ENCODE results near the gene NTM. TPM values are rescaled to one million over a fixed set of nuclear protein-coding genes. Genes with fewer than 3 reads are reported as not detected.

The NTM gene
- polyA plus RNA-seq, 1 donor (not counting 4 experiments of a cell fraction or from before 2014, with no cell fraction given) = 47.9 TPM

DNA sequence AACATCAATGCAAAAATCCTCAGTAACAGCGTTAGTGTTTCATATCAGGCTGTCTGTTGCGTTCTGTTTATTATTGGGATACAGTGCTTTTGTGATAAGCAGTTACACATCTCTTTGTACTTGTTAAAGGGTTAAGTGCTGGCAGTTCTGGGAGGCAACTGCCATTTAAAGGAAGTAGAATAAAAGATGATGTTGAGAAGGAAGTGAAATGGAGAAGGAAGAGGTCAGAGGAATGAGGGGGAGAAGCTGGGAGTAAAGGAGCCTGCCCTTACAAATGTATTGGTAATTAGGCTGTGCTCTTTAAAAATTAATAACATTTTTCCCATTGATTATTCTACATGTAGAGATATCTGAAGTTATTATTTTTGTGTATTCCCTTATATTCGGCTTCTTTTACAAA, 674.7 kb downstream of the NTM start:
- Histone ChIP-seq H3K79me2 (ENCODE audit: control insufficient read depth, insufficient read depth, low read length) (no peaks in the 10 kb centered on the region), H4K20me1 (ENCODE audit: control insufficient read depth, extremely low read depth, insufficient read depth, low read length) (no peaks in the 10 kb centered on the region), H3K4me3 (ENCODE audit: control insufficient read depth in 2 of 3, extremely low read depth in 1 of 3, insufficient read depth in 2 of 3, low read depth in 1 of 3, low read length in 3 of 3) (no peak overlapping the region), H3K9me3 (ENCODE audit: control insufficient read depth, low read depth, low read length) (no peaks in the 10 kb centered on the region), H3K9ac (ENCODE audit: control insufficient read depth, extremely low read depth, insufficient read depth, low read length) (no peak overlapping the region), H3K4me2 (ENCODE audit: control insufficient read depth, extremely low read depth, insufficient read depth, low read depth, low read length) (no peak overlapping the region), H3K4me1 (ENCODE audit: control insufficient read depth, extremely low read depth, insufficient read depth, low read length) (no peaks in the 10 kb centered on the region), H3K9me1 (ENCODE audit: control insufficient read depth, extremely low read depth, insufficient read depth, low read length) (no peaks in the 10 kb centered on the region), H3K27ac (ENCODE audit: control insufficient read depth, insufficient read depth, low read length) (no peak overlapping the region), H2AFZ (ENCODE audit: control insufficient read depth, low read length) (no peak overlapping the region), H3K36me3 (ENCODE audit: control insufficient read depth in 2 of 2, extremely low read depth in 1 of 2, insufficient read depth in 2 of 2, low read length in 2 of 2) (no peaks in the 10 kb centered on the region), H3K27me3 (ENCODE audit: control insufficient read depth, extremely low read depth, insufficient read depth, low read length) (no peaks in the 10 kb centered on the region)
- dilution Hi-C loops (cut with MboI; ENCODE audit: extremely low pct_ligation_motif_present, low sequenced_read_pairs) = no loop called here
- FAIRE-seq (no peak), DNase-seq (ENCODE audit: low read depth, low spot score) (no peak)
- no peak for TF ChIP-seq EZH2 (IDR thresholded peaks at IDR 0.05; ENCODE audit: low read length)
- TF ChIP-seq, protein P1, sequence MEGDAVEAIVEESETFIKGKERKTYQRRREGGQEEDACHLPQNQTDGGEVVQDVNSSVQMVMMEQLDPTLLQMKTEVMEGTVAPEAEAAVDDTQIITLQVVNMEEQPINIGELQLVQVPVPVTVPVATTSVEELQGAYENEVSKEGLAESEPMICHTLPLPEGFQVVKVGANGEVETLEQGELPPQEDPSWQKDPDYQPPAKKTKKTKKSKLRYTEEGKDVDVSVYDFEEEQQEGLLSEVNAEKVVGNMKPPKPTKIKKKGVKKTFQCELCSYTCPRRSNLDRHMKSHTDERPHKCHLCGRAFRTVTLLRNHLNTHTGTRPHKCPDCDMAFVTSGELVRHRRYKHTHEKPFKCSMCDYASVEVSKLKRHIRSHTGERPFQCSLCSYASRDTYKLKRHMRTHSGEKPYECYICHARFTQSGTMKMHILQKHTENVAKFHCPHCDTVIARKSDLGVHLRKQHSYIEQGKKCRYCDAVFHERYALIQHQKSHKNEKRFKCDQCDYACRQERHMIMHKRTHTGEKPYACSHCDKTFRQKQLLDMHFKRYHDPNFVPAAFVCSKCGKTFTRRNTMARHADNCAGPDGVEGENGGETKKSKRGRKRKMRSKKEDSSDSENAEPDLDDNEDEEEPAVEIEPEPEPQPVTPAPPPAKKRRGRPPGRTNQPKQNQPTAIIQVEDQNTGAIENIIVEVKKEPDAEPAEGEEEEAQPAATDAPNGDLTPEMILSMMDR (optimal IDR thresholded peaks at IDR 0.05 in 1 of 3, IDR thresholded peaks at IDR 0.05 in 1 of 3, conservative IDR thresholded peaks at IDR 0.05 in 1 of 3; ENCODE audit: extremely low read depth in 1 of 3, insufficient read depth in 2 of 3, low read length in 3 of 3) = no peak

GRCh38 chr11:132046288-132046865, 676.0 kb downstream of the NTM start:
- Histone ChIP-seq H3K27ac (ENCODE audit: control insufficient read depth, insufficient read depth, low read length) (no peak overlapping the region), H2AFZ (ENCODE audit: control insufficient read depth, low read length) (no peak overlapping the region), H3K4me1 (ENCODE audit: control insufficient read depth, extremely low read depth, insufficient read depth, low read length) (peaks cover 5% of the 10 kb centered on the region), H3K36me3 (ENCODE audit: control insufficient read depth in 2 of 2, extremely low read depth in 1 of 2, insufficient read depth in 2 of 2, low read length in 2 of 2) (no peaks in the 10 kb centered on the region), H3K4me3 (ENCODE audit: control insufficient read depth in 2 of 3, extremely low read depth in 1 of 3, insufficient read depth in 2 of 3, low read depth in 1 of 3, low read length in 3 of 3) (no peak overlapping the region), H4K20me1 (ENCODE audit: control insufficient read depth, extremely low read depth, insufficient read depth, low read length) (no peaks in the 10 kb centered on the region), H3K27me3 (ENCODE audit: control insufficient read depth, extremely low read depth, insufficient read depth, low read length) (no peaks in the 10 kb centered on the region), H3K79me2 (ENCODE audit: control insufficient read depth, insufficient read depth, low read length) (no peaks in the 10 kb centered on the region), H3K9ac (ENCODE audit: control insufficient read depth, extremely low read depth, insufficient read depth, low read length) (no peak overlapping the region), H3K4me2 (ENCODE audit: control insufficient read depth, extremely low read depth, insufficient read depth, low read depth, low read length) (no peak overlapping the region), H3K9me1 (ENCODE audit: control insufficient read depth, extremely low read depth, insufficient read depth, low read length) (no peaks in the 10 kb centered on the region), H3K9me3 (ENCODE audit: control insufficient read depth, low read depth, low read length) (no peaks in the 10 kb centered on the region)
- DNase-seq (ENCODE audit: low read depth, low spot score) = no peak
- no peak for FAIRE-seq
- dilution Hi-C loops (cut with MboI; ENCODE audit: extremely low pct_ligation_motif_present, low sequenced_read_pairs) = no loop called here
- TF ChIP-seq, protein P1 (optimal IDR thresholded peaks at IDR 0.05 in 1 of 3, IDR thresholded peaks at IDR 0.05 in 1 of 3, conservative IDR thresholded peaks at IDR 0.05 in 1 of 3; ENCODE audit: extremely low read depth in 1 of 3, insufficient read depth in 2 of 3, low read length in 3 of 3) = no peak
- no peak for TF ChIP-seq EZH2 (IDR thresholded peaks at IDR 0.05; ENCODE audit: low read length)
